ENCODE data around the gene OR5P2.
"Not testable (repeated sequence)": the region's sequence is repeated elsewhere in the genome, so short reads cannot be mapped to it uniquely, and the experiment has no call there.

OR5P2 gene

GRCh38 chr11:7796842-7797241 is at the start of gene OR5P2:
Gene OR5P2 (minus strand): TSS chr11:7796942. CDS start chr11:7796942, 0 bp downstream.
- no peak for DNase-seq

GRCh38 chr11:7846003-7846402 is 49.3 kb upstream of the OR5P2 start:
- DNase-seq = no peak

- DNase-seq = no peak
Measured at GRCh38 chr11:7844986-7845385, 48.2 kb upstream of the OR5P2 start.

GRCh38 chr11:7844521-7844920 is 47.8 kb upstream of the OR5P2 start:
- no peak for DNase-seq

GRCh38 chr11:7840578-7840977 is 43.8 kb upstream of the OR5P2 start:
- DNase-seq = no peak

- DNase-seq = no peak
Measured at GRCh38 chr11:7833527-7833926, 36.8 kb upstream of the OR5P2 start.

GRCh38 chr11:7830740-7831139 is 34.0 kb upstream of the OR5P2 start, which contains the start of gene OR5P3:
Gene OR5P3 (minus strand): TSS chr11:7830840.
- no peak for DNase-seq

- no peak for DNase-seq
Measured at GRCh38 chr11:7826324-7826723, 29.6 kb upstream of the OR5P2 start.

- not testable (repeated sequence) for DNase-seq
Measured at GRCh38 chr11:7820417-7820816, 23.7 kb upstream of the OR5P2 start.

GRCh38 chr11:7814897-7815296 is 18.2 kb upstream of the OR5P2 start:
- not testable (repeated sequence) for DNase-seq

GRCh38 chr11:7810301-7810700 is 13.6 kb upstream of the OR5P2 start:
- DNase-seq = not testable (repeated sequence)

- no peak for DNase-seq
Measured at GRCh38 chr11:7793233-7793632, 3.5 kb downstream of the OR5P2 start.

GRCh38 chr11:7787239-7787638 is 9.5 kb downstream of the OR5P2 start:
- no peak for DNase-seq

GRCh38 chr11:7775689-7776088 is 21.1 kb downstream of the OR5P2 start:
- DNase-seq = no peak

GRCh38 chr11:7764301-7764700 is 32.4 kb downstream of the OR5P2 start:
- not testable (repeated sequence) for DNase-seq

- no peak for DNase-seq
Measured at GRCh38 chr11:7759010-7759409, 37.7 kb downstream of the OR5P2 start.

GRCh38 chr11:7749456-7749855 is 47.3 kb downstream of the OR5P2 start:
- no peak for DNase-seq

Measured in NCI-H2171 (cell line).